Measurements from ENCODE around the gene CCNQ. TPM values are rescaled to one million over a fixed set of nuclear protein-coding genes. Genes with fewer than 3 reads are reported as not detected.

CCNQ gene
- total and polyA plus RNA-seq, 8 donors, result 6.7 to 32.1 (median 8.5) TPM

DNA sequence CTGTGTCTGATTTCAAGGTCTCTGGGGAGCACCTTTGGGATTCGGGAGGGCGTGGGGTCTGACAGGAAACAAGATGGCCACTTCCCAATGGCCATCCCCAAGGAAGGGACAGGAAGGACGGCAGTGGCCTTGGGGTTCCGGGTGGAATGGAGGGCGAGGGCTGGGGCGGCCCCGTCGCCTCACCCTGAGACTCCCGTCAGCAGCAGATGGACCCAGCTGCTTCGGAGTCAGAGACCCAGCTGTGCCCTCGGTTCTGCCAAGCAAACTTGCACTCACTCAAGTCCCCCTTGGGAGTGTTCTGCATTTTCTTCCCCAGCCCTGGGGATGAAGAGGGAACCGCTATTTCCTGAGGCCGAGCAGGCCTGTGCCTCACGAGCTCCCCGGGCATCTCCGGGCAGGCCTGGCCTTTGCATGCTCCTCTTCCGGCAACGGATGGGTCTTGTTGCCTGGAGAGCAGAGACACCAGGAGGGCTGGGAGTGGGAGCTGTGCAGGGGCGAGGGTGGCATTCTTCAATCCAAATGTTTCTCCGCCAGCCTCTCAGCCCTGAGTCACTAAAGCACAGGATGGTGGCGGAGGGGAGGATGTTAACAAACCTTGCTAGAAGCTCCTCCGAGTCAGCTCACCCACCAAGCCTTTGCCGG, 41.2 kb upstream of the CCNQ start:
- no peaks in the 10 kb centered on the region for H3K36me3 ChIP-seq
- no peaks in the 10 kb centered on the region for H3K4me1 ChIP-seq
- peaks cover 0 to 27% (median 3%) of the 10 kb centered on the region in 4 donors for H3K27me3 ChIP-seq
- H3K4me3 ChIP-seq, result no peak overlapping the region
- intact Hi-C loops (cut with DNase I), result loop anchor here in 1 of 3 donors (10.0 kb wide), 1 partner anchor 85 kb away; no protein-coding TSS in a partner anchor
- H3K9me3 ChIP-seq, result no peaks in the 10 kb centered on the region
- DNase-seq (peak in 2 of 6 donors; percentile 53 to 67), FAIRE-seq (no peak), ATAC-seq (no peak)
- TF ChIP-seq, protein P1, sequence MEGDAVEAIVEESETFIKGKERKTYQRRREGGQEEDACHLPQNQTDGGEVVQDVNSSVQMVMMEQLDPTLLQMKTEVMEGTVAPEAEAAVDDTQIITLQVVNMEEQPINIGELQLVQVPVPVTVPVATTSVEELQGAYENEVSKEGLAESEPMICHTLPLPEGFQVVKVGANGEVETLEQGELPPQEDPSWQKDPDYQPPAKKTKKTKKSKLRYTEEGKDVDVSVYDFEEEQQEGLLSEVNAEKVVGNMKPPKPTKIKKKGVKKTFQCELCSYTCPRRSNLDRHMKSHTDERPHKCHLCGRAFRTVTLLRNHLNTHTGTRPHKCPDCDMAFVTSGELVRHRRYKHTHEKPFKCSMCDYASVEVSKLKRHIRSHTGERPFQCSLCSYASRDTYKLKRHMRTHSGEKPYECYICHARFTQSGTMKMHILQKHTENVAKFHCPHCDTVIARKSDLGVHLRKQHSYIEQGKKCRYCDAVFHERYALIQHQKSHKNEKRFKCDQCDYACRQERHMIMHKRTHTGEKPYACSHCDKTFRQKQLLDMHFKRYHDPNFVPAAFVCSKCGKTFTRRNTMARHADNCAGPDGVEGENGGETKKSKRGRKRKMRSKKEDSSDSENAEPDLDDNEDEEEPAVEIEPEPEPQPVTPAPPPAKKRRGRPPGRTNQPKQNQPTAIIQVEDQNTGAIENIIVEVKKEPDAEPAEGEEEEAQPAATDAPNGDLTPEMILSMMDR (IDR thresholded peaks at IDR 0.05), result no peak
- H3K27ac ChIP-seq, result no peak overlapping the region
- WGBS, 2 donors, result 78 to 86% methylated on average over 23 of the region's 23 CpGs

DNA sequence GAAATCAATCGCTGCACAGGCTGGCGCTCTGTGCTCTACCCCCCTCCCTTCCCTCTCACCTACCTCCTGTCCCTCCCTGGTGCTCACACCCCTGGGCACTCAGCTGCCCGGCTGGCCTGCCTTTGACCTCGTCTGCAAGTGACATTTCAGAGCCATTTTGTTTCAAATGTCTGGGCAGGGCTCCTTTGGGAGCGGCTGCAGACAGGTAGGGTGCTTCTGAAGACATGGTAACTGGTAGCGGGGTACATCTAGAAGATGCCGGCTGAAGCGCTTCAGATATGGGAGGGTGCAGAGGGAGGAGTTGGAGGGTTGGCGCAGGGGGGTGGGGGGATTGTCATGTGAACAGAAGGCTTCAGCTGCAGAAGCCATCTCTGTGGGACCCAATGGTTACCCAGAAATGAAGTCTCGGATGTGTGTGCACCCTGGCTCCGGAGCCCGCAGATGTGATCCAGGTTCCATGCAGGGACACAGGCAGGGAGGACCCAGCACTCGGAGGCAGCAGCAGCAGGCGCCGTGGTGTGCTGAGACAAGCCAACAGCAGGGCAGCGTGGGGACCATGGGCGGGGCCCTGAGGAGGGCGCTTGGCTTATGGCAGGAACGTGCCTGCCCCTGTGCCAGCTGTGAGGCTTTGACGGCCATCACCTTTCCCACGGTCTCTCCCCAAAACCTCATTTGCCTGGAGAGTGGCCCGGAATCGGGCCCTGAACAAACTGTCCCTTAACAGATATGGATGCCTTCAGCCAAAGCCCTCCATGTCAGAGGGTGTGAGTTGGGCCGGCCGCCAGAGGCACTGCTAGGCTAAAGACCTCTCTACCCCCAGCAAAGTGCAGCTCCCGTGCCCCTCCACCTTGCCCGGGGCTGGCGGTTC, 40.5 kb upstream of the CCNQ start:
- no peaks in the 10 kb centered on the region for H3K36me3 ChIP-seq
- WGBS, 2 donors, result 68 to 71% methylated on average over 28 of the region's 28 CpGs
- intact Hi-C loops (cut with DNase I), result loop anchor here in 1 of 3 donors (10.0 kb wide), 1 partner anchor 85 kb away; no protein-coding TSS in a partner anchor
- ATAC-seq (no peak), DNase-seq (peak in 1 of 6 donors; percentile 70), FAIRE-seq (no peak)
- no peaks in the 10 kb centered on the region for H3K4me1 ChIP-seq
- TF ChIP-seq, protein P1 (IDR thresholded peaks at IDR 0.05), result no peak
- H3K27ac ChIP-seq, result no peak overlapping the region
- H3K9me3 ChIP-seq, result no peaks in the 10 kb centered on the region
- H3K27me3 ChIP-seq, result peaks cover 0 to 20% (median 2%) of the 10 kb centered on the region in 4 donors
- no peak overlapping the region for H3K4me3 ChIP-seq

DNA sequence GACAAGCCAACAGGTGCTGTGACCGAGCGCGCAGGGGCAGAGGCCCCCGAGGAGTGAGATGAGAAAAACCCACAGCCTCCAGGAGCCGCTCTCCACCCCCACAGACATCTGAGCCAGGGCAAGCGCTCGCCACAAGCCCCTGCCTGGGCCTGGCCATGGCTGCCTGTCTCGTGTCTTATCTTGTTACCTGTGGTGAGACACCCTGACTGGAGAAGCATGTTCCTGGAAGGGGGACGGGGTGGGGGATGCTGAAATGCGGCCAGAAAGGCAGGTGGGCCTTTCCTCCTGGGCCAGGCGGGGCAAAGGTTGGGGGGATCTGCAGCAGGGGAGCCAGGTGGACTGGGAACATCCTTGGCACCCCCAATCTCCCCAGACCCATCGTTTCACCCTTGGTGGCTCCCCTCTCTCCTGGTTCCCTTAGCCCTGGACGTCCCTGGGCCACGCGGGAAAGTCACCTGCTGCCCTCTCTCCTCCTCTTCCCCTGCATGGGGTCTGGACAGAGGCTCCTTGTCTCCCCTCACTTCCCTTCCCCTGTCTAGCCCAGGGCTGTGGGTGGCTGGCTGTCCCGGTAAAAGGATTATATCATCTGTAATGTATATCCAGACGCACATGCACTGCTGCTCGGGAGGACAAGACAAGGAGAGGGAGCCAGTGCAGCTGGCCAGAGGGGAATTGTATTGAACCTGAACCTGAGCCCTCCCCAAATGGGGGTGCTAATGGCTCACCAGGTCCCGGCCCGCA, 39.7 kb upstream of the CCNQ start:
- Histone ChIP-seq H3K9me3 (no peaks in the 10 kb centered on the region), H3K27ac (no peak overlapping the region), H3K4me3 (no peak overlapping the region), H3K27me3 (peaks cover 0 to 18% (median 2%) of the 10 kb centered on the region in 4 donors), H3K36me3 (no peaks in the 10 kb centered on the region), H3K4me1 (no peaks in the 10 kb centered on the region)
- 59 to 69% methylated on average over 17 to 20 of the region's 20 CpGs for WGBS, 2 donors
- intact Hi-C loops (cut with DNase I), result no loop called here
- DNase-seq (peak in 2 of 6 donors; percentile 10 to 53), ATAC-seq (no peak), FAIRE-seq (no peak)
- TF ChIP-seq, protein P1 (IDR thresholded peaks at IDR 0.05), result no peak

DNA sequence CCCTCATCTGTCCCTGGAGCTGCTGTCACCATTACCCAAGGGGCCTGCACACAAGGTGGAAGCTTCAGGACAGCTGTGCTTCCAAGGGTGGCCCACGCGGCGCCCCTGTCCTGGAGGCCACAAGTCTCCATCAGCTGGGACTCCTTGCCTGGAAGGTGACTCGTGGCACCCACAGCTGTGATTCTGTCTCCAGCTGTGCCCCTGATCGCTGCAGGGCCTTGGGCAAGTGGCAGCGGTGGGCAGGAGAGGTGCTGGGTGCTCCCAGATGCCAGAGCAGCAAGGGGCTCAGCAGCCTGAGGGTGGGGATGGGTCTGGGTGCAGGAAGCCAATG, 39.1 kb upstream of the CCNQ start:
- WGBS, 2 donors, result 83 to 90% methylated on average over 6 of the region's 6 CpGs
- Histone ChIP-seq H3K4me1 (no peaks in the 10 kb centered on the region), H3K9me3 (no peaks in the 10 kb centered on the region), H3K27me3 (peaks cover 0 to 12% (median 0%) of the 10 kb centered on the region in 4 donors), H3K27ac (no peak overlapping the region), H3K36me3 (no peaks in the 10 kb centered on the region), H3K4me3 (no peak overlapping the region)
- TF ChIP-seq, protein P1 (IDR thresholded peaks at IDR 0.05), result no peak
- intact Hi-C loops (cut with DNase I), result no loop called here
- ATAC-seq, result no peak
- FAIRE-seq, result no peak
- DNase-seq, result peak in 1 of 6 donors; percentile 50

Measured in pancreas (tissue), 10 donors.